HG02973 (cell line): ENCODE data around the gene JPH3.

ENCODE experiments used
- ATAC-seq: cut with Tn5 transposase; IDR thresholded peaks from one replicate; pipeline ENCODE4 v1.9.1; 2021; ENCODE audit warnings: moderate library complexity; ENCODE audit not compliant: unreplicated experiment

JPH3 gene

DNA sequence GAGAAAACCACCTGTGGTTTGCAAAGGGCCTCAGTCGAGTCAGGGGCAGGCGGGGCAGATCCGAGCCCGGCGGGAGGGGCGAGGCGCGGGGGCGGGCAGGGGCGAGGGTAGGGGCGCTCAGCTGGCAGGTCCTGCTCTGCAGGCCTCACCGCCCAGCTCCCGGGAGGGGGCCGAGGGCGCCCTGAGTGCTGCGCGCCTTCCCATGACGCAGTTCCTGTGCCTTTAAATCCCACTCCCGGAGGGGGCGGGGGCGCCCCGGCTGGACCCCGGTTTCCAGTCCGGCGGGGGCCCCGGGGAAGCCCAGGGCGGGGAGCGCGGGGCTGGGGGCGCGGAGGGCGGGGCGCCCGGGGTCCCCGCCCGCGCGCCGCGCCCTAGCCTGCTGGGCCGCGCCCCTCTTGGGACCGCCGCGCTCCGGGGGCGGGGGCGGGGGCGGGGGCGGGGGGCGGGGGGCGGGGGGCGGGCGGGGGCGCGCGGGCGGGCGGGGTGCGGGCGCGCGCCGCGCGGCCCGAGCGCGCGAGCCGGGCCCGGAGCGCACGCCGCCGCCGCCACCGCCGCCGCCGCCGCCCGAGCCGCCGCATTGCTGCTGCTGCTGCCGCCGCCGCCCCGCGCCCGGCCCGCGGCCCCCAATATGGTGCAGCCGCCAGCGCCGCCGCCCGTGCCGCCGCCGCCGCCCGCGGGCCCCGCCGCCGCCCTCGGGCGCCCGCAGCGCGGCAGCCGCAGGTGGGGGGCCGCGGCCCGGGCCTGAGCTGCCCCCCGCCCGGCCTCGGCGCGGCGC is at the start of gene JPH3:
JPH3 (plus strand) TSS at position 508 of the 775 bp plus-strand sequence. CDS start 639 bp downstream, outside the sequence.
- no peak for ATAC-seq

DNA sequence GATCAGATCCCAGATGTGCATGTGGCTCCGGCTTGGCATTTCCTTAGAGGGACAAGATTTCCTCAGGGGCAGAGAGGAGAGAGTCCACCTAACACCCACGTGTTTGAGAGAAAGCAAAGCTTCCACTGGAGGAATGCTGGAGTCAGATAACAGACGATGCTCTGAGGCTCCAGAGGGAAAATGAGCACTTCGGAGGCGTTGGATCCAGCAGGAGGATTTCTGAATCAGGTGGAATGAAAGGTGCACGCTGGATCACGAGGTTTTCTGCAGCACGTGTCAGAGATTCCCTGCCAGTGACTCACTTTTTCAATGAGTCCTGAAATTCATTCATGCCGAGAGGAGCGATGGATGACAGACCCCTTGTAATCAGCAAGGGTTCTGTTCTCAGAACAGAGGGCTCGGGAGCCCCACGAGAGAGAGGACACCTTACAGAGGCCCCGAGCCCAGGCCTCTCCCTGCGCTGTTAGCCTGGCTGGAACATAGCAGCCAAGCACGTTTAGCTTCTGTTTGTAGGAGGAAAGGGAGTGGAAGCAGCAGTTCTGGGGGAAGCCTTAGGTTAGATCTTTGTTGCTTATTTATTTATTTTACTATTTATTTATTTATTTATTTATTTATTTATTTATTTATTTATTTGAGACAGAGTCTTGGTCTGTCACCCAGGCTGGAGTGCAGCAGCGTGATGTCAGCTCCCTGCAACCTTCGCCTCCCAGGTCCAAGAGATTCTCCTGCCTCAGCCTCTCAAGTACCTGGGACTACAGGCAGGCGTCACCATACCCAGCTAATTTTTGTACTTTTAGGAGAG is 49.3 kb upstream of the JPH3 start:
- ATAC-seq = no peak

DNA sequence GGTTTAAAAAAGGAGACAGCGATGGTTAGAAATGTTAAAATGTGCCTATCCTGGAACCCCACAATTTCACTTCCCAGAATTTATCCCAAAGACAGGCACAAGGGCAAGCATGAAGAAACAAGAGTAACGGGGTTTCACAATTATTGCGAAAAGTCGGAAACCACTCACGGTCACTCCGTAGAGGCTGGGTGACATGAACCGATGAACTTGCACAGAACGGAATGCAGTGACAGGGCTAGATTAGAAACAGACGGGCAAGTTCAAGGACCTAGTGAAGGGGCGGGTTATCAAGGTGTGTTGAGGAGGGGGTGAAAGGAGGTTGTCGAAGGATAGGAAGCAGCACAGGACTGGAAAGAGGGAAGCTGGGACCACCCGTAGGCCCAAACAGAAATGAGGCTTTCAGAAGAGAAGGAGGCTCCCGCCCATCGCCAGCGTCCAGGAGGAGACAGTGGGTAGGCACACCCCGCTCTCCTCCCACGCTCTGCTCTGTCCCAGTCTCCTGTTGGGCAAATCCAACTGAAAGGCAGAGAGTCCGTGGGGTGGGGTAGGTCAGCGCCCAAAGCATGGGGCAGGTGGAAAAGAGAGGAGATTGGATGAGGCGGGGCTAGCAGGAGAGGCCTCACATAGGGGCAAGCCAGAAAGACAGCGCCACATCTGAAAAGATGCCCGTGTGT is 47.4 kb upstream of the JPH3 start:
- no peak for ATAC-seq

DNA sequence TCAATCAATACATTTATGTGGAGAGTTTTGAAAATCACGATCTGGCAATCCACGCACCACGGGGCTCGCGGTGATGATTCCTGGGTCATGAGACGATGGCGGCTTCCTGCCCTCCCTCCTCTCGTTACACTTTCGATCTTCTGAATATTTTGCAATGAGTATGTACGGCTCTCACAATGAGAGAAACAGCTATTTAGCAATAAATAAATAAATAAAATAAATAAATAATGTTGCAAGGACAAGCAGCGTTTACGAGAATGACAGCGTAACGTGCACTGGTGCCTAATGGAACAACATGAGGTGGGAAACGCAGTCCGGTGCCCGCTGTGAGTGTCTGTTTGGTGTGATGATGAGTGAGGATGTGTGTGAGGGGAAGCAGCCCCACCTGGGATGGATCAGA is 46.7 kb upstream of the JPH3 start:
- ATAC-seq = no peak

DNA sequence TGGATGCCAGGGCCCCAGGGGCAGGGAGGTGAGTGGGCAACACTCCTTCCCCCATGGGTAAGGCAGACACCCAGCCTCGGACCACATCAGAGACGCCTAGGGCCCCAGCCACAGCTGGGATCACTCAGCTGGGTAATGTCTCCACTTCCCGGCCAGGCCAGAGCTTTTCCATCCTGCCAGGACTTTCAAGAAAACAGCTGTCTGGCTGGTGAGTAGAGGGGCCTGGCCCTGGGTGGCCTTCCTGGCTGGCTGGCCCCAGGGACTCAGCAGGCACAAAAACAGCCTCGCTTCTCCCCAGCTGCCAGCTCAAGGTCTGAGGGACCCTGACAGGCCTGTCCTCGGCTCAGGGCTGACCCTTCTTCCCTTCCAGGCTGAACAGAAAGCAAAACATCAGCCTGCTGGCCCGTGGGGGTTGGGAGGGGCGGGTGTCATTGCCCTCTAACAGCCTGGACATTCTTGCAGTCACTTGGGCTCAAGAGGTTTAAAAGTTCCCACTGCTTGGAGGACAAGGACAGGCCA is 45.3 kb upstream of the JPH3 start:
- ATAC-seq = no peak

DNA sequence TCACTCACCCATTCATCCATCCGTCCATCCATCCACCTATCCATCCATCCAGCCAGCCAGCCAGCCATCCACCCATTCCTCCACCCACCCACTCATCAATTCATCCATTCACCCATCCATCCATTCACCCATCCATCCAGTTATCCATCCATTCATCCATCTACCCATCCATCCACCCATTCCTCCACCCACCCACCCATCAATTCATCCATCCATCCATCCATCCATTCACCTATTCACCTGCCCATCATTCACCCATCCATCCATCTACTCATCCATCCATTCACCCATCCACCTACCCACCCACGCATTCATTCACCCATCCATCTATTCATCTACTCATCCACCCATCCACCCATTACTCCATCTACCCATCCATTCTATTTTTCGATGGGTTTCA is 43.6 kb upstream of the JPH3 start:
- ATAC-seq = no peak

DNA sequence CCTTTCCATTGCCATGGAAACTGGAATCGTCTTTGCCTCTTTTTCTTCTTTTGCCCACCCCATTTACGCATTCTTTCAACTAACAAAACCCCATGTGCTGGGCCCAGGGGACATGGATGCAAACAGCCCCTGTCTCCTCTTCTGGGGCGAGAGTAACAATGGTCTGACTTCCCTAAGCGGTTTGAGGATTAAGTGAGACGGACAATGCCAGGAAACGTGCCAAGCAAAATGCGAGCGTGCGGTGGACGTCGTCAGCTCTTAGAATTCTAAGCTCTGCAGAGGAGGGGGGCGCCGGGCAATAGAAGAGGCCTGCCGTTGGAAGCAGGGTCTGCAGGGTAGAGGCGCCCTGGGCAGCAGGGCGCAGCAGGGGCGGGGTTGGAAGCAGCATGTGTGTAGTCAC is 42.4 kb upstream of the JPH3 start:
- ATAC-seq = no peak

DNA sequence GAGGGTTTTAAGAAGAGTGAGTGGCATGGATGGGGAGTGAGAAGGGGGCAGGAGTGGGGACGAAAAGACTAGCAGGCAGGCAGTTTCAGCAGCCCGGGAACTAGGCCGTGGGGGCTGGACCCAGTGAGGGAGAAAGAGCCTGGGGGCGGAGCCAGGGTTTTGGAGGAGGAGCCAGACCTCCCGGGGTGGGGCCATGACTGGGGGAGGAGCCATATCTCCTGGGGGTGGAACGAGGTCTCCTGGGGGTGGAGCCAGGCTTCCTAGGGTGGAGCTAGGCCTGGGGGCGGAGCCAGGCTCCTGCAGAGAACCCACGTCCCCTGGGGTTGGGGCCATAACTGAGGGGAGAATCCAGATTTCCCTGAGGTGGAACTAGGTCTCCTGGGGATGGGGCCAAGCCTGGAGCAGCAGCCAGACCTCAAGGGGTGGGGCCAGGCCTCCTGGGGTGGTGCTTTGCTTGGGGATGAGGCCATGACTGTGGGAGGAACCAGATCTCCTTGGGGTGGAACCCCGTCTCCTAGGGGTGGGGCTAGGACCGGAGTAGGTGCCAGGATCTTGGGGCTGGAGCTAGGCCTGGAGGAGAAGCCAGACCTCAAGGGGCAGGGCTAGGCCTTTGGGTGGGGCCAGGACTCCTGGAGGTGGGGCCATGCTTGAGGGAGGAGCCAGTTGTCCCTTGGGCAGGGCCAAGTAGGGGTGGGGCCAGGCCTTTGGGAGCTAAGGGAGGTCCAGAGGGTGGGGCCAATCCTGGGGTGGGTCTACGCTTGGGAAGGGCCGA is 41.7 kb upstream of the JPH3 start:
- ATAC-seq = no peak

DNA sequence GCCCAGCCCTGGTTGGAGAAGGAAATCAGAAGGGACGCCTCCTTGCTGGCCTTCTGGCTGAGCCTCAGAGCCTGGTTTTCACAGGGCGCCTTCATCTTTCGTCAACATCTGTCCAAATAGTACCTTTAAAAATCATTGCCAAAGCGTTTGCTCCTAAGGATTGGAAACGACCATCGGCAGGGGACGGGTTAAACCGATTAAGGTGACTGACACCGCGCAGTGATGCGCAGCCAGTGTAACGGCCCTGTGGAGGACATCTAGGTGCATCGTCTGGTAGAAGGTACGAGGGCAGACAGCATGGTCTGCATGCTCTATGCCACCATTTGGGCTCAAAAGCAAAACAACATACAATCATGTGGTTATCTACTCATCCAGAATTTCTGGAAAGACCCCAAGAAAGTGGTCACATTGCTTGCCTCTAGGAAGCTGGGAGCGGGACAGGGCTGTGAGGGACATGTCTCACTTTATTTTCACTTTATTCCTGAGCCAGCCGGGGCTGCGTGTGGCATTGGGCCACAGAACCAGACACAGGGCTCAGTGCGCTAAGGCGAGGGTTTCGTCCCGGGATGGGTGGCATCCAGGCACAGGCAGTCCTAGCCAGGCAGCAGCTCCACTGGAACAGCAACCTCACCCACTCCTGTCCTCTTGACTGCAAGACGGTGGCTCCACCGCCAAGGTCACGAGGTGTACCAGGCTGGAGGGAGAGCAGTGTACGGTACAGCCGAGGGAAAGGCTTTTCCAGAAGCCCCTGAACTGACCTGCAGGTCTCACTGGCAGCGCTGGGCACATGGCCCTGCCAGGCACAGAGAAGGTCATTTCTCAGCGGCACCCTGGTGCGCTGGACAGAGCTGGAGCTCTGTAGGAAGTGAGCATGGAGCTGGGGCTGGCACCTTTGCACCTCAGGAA is 40.9 kb upstream of the JPH3 start:
- ATAC-seq = no peak

DNA sequence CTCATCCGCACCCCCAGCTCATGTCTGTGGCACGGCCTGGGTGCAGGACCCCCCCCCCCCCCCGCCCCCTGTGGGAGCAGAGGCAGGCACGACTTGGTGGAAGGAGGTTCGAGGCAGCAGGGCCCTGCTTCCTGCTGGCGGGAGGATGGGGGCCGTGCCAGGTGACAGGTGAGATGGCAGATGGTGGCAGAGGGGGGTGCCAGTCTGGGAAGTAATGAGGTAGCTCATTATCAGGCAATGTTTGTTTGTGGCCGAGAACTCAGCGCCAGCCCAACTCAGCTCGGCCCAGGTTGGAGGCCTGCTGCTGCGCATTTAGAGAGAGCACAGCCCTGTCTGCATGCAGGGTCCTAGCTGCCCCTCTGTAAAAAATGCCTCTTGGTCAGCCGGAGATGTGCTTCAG is 40.1 kb upstream of the JPH3 start:
- no peak for ATAC-seq

DNA sequence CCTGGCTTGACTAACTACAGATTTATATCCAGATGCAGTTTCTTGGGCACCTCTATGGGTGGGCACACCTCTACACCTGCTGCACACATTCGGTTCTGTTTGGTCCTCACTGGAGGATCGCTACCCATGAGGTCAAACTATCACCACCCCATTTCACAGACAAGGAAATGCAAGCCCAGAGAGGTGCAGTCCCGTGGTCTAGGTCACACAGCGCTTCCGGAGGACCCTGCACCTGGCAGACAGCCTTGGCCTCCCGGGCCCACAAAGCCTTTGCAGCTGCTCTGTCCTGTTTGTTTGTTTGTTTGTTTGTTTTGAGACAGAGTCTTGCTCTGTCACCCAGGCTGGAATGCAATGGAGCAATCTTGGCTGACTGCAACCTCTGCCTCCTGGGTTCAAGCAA is 39.3 kb upstream of the JPH3 start:
- no peak for ATAC-seq

DNA sequence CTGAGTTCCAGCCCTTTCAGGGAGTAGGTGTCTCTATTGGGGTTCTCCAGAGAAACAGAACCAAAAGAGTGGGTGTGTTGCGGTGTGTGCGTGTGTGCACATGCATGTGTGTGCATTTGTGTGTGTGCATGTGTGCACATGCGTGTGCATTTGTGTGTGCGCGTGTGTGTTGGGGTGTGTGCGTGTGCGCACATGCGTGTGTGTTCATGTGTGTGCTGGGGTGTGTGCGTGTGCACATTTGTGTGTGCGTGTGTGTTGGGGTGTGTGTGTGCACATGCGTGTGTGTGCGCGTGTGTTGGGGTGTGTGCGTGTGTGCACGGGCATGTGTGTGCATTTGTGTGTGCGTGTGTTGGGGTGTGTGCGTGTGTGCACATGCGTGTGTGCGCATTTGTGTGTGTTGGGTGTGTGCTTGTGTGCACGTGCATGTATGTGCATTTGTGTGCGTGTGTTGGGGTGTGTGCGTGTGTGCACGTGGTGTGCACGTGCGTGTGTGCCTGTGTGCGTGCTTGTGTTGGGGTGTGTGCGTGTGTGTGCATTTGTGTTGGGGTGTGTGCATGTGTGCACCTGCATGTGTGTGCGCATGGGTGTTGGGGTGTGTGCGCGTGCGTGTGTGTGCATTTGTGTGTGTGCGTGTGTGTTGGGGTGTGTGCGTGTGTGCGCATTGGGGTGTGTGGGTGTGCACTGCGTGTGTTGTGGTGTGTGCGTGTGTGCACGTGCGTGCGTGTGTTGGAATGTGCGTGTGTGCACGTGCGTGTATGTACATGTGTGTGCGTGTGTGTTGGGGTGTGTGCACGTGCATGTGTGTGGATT is 38.4 kb upstream of the JPH3 start:
- ATAC-seq = no peak

DNA sequence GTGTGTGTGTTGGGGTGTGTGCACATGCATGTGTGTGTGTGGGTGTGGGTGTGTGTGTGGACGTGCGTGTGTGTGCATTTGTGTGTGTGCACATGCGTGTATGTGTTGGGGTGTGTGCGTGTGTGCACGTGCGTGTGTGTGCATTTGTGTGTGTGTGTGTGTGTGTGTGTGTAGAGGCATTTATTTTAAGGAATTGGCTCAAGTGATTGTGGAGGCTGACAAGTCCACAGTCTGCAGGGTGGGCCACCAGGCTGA is 37.9 kb upstream of the JPH3 start:
- ATAC-seq = no peak

DNA sequence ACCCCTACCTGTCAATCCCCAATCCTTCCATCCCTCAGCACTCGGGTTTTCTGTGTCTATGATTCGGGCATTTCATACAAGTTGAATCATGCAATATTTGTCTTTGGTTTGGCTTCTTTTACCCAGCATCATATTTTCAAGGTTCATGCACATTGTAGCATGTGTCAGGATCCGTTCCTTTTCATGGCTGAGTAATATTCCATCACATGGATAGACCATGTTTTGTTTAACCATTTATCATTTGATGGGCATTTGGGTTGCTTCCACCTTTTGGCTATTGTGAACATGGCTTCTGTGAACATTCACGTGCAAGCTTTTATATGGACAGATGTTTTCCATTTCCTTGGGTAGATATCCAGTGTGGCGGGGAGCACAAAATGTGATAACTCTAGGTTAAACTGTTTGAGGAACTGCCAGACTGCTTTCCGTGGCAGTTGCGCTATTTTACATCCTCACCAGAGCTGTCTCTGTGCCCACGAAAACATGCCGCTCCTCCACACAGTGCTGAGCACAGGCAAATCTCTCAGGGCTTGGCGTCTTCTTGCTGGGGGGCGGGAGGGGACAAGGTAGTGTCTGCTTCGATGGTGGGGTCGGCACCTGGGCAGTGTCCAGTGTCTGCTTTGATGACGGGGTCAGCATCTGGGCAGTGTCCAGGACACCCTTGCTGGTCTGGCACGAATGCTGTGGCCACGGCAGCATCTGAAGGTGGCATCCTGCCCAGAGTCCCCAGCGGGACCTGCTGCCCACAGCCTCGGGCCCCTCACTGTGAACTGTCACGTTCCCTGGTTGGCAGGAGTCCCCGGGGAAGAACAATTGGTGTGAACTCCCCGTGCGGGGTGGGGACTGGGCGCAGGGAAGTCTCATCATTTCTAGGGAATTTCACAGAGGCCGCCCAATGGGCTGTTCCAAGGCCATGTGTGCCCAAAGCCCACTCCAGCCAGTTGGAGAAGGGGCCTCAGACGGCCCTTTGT is 32.4 kb upstream of the JPH3 start:
- ATAC-seq = no peak

DNA sequence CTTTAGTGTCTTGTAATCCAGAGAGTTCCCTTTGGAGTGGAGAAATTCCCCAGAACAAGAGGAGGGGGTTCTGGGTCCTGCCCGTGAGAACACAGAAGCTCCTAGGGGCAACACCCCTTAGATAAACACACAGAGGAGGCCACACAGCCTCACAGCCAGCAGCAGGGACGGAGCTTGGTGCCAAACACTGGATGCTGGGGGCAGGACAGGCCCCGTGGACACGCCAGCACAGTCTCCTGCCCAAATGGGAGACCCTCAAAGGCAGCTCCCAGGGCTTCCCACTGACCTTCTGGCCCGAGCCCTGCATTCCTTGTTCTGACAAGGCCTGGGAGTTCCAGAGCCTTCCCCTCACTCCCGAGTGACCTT is 31.8 kb upstream of the JPH3 start:
- ATAC-seq = no peak

DNA sequence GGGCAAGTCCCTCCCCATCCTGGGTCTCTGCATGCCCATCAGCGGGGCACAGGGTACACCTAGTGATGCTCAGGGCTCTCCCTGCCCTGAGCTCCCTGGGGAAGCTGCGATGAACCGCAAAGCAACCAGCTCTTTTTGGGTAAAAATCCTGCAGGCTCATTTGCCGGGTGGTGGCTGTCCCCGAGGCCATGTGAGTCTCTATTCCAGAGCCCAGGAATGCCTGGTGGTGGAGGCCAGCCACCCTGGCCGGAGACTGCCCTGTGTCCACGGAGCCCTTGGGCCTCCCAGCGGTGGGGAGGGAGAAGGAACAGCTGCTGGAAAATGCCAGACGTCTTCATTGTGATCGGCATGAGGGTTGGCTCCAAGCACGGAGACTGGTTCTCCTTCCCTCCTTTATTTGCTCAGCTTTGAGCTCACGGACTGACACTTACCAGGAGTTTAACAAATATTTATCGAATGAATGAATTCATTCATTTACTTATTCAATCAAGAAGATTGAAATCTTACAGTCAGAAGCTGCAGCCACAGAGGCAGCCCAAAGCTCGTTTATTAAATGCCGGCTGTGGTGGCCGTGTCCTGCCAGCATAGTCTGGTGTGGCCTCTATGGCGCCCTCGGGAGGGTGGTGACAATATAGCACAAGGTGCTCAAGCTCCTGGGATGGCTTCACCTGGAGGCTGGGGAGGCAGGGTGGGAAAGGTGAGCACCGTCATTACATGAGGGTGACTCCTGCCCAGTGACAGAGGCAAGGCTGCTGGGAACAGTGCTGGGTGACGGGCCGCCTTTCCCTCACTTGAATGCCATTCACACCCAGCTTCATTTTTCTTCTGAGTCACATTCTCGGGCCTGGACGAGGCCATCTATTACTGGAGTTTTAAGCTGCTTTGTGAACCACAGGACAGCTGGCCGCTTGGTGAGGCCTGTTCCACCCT is 31.1 kb upstream of the JPH3 start:
- no peak for ATAC-seq

DNA sequence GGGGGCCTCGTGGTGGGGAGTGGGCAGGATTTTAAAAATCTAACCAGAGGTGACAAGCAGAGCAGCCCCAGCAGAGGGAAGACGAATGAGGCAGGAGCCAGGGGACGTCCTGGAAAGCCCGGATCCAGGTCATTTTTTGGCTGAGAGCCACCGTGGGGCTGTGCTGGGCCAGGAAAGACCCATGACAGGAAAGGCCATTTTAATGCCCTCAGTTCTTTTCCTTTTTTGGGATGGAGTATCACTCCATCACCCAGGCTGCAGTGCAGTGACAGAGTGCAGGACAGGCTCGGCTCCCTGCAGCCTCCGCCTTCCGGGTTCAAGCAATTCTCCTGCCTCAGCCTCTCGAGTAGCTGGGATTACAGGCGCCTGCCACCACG is 30.5 kb upstream of the JPH3 start:
- ATAC-seq = no peak
